ENCODE data around the gene ZSCAN12. TPM values are rescaled to one million over a fixed set of nuclear protein-coding genes. Genes with fewer than 3 reads are reported as not detected.

ZSCAN12 gene
- total RNA-seq = 2.3 and 4.4 TPM in 2 replicates

DNA sequence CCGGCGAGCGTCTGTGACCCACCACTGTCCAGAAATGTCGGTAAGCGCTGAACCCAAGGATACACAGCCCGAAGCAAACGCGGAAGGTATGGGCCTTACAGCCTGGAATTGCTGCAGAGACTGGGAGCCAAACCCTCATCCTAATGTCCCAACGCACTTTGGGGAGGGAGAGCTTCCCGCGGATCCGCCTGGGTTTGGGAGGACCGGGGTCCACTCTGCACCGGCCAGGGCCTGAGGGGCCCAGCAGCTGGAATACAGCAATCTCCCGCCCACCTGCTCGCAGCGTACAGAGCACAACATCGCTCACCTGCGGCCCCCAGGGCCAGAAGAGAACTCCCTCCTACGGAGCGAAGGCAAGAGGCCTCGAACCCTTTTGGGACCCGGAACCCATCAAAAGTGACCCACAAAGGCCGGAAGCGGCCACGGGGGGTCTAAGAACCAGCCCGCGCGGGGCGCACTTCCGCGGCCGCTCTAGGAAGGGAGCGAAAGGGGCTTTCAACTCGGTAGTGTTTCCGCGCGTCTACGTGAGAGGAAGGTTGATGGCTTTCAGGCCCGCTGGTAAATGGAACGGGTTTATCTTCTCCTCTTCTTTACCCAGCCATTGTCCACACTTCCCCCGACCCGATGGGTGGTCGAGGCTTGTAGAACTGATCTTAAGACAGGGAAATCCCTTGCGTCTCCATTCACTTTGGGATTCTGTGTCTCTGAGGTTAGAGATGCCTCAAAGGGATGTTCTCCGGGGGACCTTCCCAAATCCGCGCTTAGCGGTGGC is at the start of gene ZSCAN12:
Gene ZSCAN12 (minus strand): TSS at position 398 of the 772 bp plus-strand sequence. CDS start 1,342 bp downstream, outside the sequence.

DNA sequence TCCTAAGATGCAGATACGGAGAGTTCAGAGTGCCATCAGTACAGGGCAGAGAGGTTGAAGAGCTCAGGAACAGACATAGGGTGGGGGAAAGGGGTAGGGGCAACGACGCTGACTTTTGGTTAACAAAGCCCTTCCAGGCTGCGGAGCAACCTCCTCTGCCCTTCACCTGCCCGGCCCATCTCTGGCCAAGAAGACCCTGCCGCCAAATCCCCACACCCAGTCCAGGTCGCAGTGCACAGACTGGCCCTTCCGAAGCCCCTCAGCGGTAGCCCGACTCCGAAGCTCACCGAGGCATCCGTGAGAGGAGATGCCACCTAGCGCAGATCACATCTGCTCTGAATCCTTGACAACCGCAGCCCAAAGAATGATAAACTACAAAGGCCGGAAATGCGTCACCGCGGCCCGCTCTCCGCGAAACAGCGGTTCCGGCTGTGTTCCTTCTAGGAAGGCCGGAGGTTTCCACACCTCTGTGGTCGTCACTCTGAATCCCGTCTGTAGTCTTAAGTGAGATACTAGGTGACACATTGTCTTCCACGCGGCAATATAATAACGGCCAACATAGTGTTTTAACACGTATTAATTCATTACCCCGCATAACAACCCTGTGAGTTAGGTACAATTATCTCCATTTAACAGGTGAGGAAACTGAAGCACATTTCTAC is 43.7 kb upstream of the ZSCAN12 start, which contains the start of gene ZSCAN23:
Gene ZSCAN23 (minus strand): TSS at position 380 of the 662 bp plus-strand sequence. CDS start 7,225 bp downstream, outside the sequence.

GRCh38 chr6:28349892-28350737 is 49.4 kb downstream of the ZSCAN12 start, which contains the start of gene ZKSCAN3:
TSS of gene ZKSCAN3 (plus strand) at chr6:28349947. CDS start at chr6:28359587, 9,640 bp downstream.

DNA sequence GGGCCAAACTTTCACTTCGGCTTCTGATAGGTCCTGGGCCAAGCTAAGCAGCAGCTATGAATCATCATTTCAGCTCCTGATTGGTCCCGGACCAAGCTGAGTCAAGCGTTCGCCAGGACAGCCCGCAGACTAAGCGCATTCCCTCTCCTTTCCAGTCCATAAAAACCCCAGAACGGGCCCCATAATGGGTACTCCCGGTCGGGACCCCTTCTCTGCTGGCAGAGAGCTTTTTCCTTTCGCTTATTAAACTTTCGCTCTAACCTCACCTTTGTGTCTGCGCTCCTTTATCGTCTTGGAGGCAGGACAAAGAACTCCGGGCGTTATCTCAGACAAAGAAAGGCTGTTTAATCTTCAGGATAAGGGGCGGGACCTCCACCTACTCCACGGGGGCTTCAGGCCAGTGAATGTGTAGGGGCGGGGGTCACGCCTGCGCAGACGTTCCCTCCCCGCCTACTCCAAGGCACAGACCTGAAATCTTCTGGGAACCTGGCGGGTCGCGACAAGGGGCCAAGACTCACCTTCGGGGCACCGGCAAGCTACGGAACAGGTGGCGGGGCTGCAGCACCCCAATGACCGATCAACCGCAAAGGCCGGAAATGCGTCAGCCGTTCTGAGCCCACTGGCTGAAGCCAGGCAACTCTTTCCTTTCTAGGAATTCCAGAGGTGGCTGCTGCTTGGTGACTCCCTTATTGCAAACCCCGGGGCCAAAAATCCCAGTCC is 63.8 kb downstream of the ZSCAN12 start, which contains the start of gene ZSCAN31:
Gene ZSCAN31 (minus strand): TSS at position 585 of the 720 bp plus-strand sequence. CDS start 6,465 bp downstream, outside the sequence.

Other genes starting within 250 kb of the ZSCAN12 start
- gene ZSCAN9, start 174.5 kb downstream of the ZSCAN12 start, total RNA-seq = 4.9 and 6.4 TPM in 2 replicates
- gene ZKSCAN4, start 147.5 kb downstream of the ZSCAN12 start, total RNA-seq = 4.3 and 4.4 TPM in 2 replicates
- 0.29 and 1.6 TPM in 2 replicates for gene NKAPL, start 140.4 kb downstream of the ZSCAN12 start, total RNA-seq
- gene ZSCAN26, start 132.6 kb downstream of the ZSCAN12 start, total RNA-seq = 13.8 and 16.7 TPM in 2 replicates
- 5.5 TPM in 2 replicates for gene PGBD1, start 118.2 kb downstream of the ZSCAN12 start, total RNA-seq
- gene ZSCAN31, start 63.6 kb downstream of the ZSCAN12 start, total RNA-seq = 6.2 and 7.2 TPM in 2 replicates
- gene ZKSCAN3, start 49.8 kb downstream of the ZSCAN12 start, total RNA-seq = 2.9 and 3.9 TPM in 2 replicates
- 0.53 and 12.4 TPM in 2 replicates for gene ZSCAN23, start 43.7 kb upstream of the ZSCAN12 start, total RNA-seq
- gene GPX6, start 116.0 kb upstream of the ZSCAN12 start, total RNA-seq = not detected in 2 replicates
- gene GPX5, start 126.1 kb upstream of the ZSCAN12 start, total RNA-seq = not detected in 2 replicates

Data from myometrial cell (primary cell).